Stimulated activated CD8-positive, alpha-beta memory T cell treated with anti-CD3 and anti-CD28 coated beads, Interleukin-7, amount 100 ng/mL, for 1 hour (primary cell): ENCODE data around the gene IGSF9B.

ENCODE experiments used
- DNase-seq, 2 donors: peaks; one replicate each; pipeline ENCODE4 v3.0.0-alpha.2; 2020; ENCODE audit warnings: low read depth in 2 of 2

Gene IGSF9B

DNA sequence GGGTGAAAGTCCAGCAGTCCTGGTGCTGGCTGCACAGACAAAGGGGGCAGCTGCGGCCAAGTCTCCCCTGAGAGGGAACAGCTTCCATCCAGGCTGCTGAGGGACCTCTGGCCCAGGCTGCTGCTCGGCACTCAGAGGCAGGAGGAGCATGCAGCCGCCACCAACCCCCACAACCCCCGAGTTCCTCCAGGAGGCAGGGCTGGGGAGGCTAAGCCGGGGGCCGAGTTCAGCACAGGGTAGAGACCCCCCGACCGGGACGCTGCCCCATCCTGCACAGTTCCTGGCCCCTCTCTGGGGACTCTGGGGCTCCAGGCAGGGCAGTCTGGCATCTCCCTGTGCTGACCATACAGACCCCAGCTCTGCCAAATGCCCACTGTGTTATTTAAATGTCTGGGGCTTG lies 20.2 kb downstream of the IGSF9B start:
- DNase-seq, result no peak

DNA sequence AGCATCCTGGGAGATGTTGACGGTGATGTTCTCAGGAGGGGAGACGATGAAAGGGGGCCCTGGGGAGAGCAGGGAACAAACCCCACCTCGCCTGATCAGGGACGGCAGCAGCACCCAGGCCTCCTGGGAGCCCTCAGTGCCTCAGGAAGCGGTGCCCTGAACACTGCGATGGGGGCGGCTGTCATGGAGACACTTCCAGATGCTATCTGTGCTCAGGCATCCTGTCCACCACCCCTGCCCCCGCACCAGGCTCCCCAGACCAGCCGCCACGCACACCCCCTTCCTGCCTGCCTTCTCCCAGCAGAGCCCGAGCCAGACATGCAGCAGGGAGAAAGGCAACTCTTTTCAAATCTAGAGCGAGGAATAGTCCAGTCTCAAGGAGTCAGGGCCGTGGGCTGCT lies 20.6 kb downstream of the IGSF9B start:
- no peak for DNase-seq

- no peak for DNase-seq
Observed at GRCh38 chr11:133935551-133935910, 21.2 kb downstream of the IGSF9B start.

GRCh38 chr11:133934599-133935550 lies 21.9 kb downstream of the IGSF9B start:
- no peak for DNase-seq

- DNase-seq, result no peak
Observed at GRCh38 chr11:133934096-133934495, 22.7 kb downstream of the IGSF9B start.

- no peak for DNase-seq
Observed at GRCh38 chr11:133931449-133932060, 25.2 kb downstream of the IGSF9B start.

DNA sequence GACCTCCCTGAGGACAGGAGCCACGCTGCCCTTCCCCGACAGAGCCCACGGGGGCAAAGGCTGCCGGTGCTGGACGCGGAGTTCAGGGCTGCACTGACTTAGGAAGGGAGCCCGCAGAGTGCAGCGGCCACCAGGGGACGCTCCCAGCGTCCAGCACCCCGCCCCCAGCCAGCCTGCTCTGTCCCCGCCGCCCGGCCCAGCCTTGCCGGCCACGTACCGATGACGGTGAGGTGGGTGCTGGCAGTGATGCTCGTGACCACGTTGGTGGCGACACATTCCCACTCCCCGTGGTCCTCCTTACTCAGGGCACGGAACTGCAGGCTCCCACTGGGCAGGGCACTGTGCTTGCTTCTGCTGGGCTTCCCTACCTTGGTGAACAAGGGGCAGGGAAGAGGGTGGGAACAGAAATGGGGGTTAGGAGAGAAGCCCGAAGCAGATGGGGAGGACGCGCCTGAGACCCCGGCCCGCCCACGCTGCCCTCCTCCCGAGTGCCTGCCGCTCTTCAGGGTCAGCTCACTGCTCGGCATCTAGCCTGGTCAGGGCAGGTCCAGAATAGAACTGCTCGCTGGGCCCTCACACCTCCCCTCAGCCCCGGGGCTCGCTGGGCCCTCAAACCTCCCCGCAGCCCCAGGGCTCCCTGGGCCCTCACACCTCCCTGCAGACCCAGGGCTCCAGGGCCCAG lies 25.9 kb downstream of the IGSF9B start:
- DNase-seq, result no peak

GRCh38 chr11:133930053-133930766 lies 26.6 kb downstream of the IGSF9B start:
- no peak for DNase-seq

DNA sequence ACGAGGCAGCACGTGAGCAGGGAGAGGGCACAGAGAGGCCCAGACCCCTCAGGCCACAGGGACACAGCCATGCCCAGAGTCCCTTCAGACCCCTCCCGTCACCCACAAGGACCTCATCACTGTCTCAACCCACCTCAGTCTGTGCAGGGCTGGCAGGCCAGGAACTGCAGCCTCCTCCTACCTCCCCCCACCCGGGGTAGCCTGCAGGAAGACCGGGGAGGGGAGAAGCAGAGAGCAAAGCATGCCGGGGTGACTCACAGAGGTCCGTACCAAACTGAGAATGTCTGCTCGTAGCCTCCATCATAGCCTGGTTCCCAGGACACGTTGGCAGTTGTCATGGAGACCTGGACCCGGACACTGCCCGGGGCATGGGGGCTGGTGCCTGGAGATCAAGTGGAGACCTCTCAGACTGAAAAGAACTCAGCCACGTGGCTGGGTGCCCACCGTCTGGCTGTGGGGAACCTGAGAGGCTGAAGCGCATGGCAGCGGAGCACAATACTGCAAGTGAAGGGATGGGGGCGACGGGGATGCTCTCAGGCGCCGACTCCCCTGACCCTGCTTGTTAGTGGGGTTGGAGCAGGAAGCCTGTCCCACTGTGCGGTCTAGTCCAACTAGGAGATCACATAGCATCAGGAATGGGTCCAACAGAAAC lies 27.2 kb downstream of the IGSF9B start:
- no peak for DNase-seq

GRCh38 chr11:133928628-133929059 lies 28.1 kb downstream of the IGSF9B start:
- DNase-seq, result no peak

GRCh38 chr11:133927690-133928627 lies 28.8 kb downstream of the IGSF9B start:
- DNase-seq, result peak in 1 of 2 donors; percentile 50

DNA sequence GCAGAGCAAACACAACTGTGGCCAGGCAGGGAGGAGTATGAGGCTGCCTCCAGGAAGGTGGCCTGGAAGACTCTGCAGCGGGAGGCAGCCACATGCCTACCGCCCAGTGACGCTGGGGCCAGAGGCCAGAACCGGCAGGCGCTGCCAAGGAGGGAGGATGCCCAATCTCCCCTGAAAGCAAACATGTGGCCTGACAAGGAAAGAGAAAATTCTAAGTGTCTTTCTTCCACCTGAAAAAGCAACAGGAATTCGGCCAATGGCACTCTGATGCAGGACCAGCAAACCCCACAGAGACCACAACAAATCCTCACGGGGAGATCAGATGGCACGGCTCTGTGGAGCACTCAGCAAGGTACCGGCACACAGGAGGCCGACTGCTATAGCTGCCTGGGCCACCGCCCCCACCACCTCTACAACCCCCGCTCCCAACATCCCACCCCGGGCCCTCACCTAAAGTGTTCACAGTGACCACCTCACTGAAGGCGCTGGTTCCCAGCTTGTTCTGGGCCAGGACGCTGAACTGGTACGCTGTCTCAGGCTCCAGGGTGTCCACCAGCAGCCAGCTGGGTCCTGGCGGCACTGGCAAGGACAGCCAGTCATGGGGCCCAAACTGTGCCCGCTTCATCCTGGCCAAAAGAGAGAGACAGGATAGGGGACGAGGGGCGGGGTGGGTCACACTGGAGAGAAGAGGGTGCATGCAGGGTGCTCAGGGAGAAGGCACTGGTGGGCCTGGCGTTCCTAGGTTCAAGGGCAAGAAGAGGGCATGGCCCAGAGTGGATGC lies 30.1 kb downstream of the IGSF9B start:
- DNase-seq, result no peak

DNA sequence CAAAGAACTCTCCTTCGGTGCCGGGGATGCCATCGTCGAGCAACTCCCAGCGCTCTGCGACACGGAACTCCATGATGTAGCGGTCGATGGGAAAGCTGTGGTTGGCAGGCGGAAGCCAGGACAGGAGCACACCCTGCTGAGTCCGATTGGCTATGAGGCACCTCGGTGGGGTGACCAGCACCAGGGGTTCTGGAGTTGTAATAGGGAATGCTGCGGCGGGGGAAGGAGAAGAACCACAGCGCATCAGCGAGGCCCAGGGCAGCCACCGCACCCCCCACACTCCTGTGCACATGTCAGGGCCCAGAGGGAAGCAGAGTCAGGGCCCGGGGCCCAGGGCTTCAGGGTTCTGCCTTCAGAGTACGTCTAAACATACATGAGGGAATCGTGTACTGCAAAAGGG lies 31.0 kb downstream of the IGSF9B start:
- DNase-seq, result no peak

DNA sequence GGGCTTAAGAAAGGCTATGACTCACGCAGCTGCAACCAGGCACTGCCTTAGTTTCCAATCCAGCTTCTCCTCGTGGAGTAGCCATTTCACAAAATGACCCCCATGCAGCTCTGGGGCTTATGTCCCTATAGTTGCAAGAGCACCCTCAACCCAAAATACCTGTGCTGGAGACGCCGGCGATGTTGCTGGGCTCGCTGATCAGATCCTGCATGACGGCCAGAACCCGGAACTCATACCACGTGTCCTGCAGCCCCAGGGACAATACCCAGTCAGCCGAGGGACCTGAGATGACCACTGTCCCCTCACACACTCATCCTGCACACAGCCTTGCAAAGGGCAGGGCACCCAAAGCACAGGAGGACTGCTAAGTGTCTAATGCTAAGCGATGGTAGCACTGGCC lies 32.1 kb downstream of the IGSF9B start:
- DNase-seq, result no peak

GRCh38 chr11:133922078-133922870 lies 34.5 kb downstream of the IGSF9B start:
- DNase-seq, result no peak

DNA sequence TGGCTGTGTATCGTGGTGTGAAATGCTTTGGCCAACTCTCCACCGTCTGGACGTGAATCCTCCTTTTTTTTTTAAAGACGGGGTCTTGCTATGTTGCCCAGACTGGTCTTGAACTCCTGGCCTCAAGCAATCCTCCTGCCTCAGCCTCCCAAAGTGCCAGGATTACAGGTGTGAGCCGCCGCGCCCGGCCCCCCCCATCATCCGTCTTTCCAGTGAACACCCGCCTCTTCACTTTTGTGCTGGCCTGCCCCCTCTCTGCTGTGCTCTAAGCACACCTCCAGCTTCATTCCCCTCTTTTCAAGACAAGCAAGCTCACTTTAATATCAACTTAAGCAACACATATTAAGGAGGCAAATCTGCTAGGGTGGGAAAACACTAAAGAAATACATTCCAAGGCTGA lies 35.3 kb downstream of the IGSF9B start:
- DNase-seq, result no peak

GRCh38 chr11:133921026-133921425 lies 35.7 kb downstream of the IGSF9B start:
- DNase-seq, result no peak

- DNase-seq, result no peak
Observed at GRCh38 chr11:133920109-133920990, 36.4 kb downstream of the IGSF9B start.
